MG63 (cell line): ENCODE results near the gene MRFAP1. TPM values are rescaled to one million over a fixed set of nuclear protein-coding genes. Genes with fewer than 3 reads are reported as not detected.
"Not testable (repeated sequence)": the region's sequence is repeated elsewhere in the genome, so short reads cannot be mapped to it uniquely, and the experiment has no call there.

ENCODE experiments used
- DNase-seq: peaks from one replicate; pipeline ENCODE4 v3.0.0-alpha.2; 2020
- H3K27me3 ChIP-seq: fragments of 250-450 bp; sonication (Bioruptor Pico); 2 replicates; pipeline ENCODE4 v1.5.1; 2020; ENCODE audit warnings: mild to moderate bottlenecking, moderate library complexity
- H3K36me3 ChIP-seq: fragments of 250-450 bp; sonication (Bioruptor Pico); 2 replicates; pipeline ENCODE4 v1.5.1; 2020; ENCODE audit warnings: mild to moderate bottlenecking, moderate library complexity
- H3K4me3 ChIP-seq: fragments of 250-450 bp; sonication (Bioruptor Pico); 2 replicates; pipeline ENCODE4 v1.5.1; 2020; ENCODE audit warnings: mild to moderate bottlenecking, moderate library complexity
- H3K9me3 ChIP-seq: fragments of 250-450 bp; sonication (Bioruptor Pico); 2 replicates; pipeline ENCODE4 v1.5.1; 2020; ENCODE audit warnings: mild to moderate bottlenecking, moderate library complexity
- total RNA-seq: library from RNA; depleted of rRNA; stranded (reverse); fragments of >200 nt; shearing (Covaris generic); gene quantifications from 2 replicates; pipeline ENCODE4 v1.2.3, GENCODE V29; 2014; ENCODE audit warnings: low replicate concordance

MRFAP1 gene
- total RNA-seq, 1 experiment from 2014 or later = 155 TPM

DNA sequence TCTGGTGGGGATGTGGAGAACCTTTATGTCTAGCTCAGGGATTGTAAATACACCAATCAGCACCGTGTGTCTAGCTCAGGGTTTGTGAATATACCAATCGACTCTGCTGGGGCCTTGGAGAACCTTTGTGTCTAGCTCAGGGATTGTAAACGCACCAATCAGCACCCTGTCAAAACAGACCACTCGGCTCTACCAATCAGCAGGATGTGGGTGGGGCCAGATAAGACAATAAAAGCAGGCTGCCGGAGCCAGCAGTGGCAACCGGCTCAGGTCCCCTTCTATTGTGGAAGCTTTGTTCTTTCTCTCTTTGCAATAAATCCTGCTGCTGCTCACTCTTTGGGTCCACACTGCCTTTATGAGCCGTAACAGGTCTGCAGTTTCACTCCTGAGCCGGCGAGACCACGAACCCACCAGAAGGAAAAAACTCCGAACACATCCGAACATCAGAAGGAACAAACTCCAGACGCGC is 32.7 kb downstream of the MRFAP1 start:
- not testable (repeated sequence) for DNase-seq, H3K27me3 ChIP-seq, H3K9me3 ChIP-seq, H3K36me3 ChIP-seq
- H3K4me3 ChIP-seq = peak overlapping the region; percentile 59

DNA sequence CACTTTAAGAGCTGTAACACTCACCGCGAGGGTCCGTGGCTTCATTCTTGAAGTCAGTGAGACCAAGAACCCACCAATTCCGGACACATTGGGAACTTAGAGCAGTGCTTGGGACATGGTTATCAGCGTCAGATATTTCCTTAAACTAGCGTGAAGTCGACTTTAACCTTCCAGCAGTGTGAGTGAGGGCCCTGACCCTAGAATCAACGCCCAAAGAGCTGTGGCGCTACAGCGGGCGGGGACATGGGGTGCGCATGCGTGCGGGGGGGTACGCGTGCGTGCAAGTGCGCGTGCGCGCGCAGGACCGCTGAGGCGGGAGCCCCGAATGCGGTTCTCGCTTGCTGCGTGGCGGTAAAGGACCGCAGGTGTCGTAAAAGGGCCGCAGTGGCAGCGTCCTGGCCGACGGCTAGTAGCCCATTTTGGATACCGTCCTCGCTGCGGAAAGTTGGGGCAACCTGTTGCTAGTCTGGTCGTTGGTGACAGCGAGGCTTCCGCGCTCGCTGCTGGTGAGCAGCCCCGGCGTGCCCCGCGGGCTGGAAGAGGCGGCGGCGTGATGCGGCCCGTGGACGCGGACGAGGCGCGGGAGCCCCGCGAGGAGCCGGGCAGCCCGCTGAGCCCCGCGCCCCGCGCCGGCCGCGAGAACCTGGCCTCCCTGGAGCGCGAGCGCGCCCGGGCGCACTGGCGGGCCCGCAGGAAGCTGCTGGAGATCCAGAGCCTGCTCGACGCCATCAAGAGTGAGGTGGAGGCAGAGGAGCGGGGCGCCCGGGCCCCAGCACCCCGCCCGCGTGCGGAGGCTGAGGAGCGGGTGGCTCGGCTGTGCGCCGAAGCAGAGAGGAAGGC is 33.4 kb downstream of the MRFAP1 start:
- Histone ChIP-seq H3K9me3 (no peaks in the 10 kb centered on the region), H3K36me3 (peaks cover 8% of the 10 kb centered on the region)
- peak; percentile 93 for DNase-seq

GRCh38 chr4:6674500-6675149 is 34.1 kb downstream of the MRFAP1 start:
- Histone ChIP-seq H3K9me3 (no peaks in the 10 kb centered on the region), H3K4me3 (peak overlapping the region; percentile 59)
- no peak for DNase-seq

More for the DNA sequence above, 33.4 kb downstream of the MRFAP1 start:
- Histone ChIP-seq H3K27me3 (no peaks in the 10 kb centered on the region), H3K4me3 (peak overlapping the region; percentile 59)

DNA sequence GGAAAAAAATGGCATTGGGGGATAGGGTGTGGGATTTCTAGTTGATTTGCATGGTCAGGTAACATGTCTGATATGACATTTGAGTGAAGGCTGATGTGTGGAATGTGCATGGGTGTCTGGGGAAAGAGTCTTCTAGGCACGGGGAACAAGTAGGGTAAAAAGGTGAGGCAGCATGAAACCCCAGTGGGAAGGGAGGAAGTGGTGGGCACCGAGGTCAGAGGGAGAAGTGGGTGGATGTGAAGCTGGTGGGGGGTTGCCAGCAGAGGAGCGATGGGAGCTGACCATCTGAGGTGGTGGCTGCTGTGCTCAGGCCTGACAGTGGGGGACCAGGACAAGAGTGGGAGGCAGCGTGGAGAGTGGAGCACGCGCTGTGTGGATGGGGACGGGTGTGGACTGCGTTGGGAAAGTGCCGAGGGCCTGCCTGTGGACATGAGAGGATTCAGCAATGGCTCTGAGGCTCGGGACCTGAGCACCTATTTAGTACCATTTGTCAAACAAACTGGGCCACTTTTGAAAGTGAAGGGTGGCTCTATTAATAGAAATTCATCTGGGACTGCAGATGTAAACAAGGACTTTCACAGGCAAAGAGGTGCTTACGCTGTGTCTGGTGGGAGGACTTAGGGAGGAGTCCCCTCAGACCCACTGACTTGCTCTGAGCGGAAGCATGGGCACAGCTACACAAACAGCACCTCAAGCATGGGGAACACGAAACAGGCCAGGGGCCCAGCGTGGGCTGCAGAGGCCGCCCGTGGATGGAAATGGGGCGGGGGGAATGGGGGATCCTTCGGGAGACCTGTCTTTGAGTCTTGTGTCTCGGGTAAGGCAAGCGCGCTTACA is 36.5 kb downstream of the MRFAP1 start:
- peaks cover 8% of the 10 kb centered on the region for H3K36me3 ChIP-seq
- H3K27me3 ChIP-seq = no peaks in the 10 kb centered on the region
- no peak overlapping the region for H3K4me3 ChIP-seq
- DNase-seq = no peak
- no peaks in the 10 kb centered on the region for H3K9me3 ChIP-seq

More at GRCh38 chr4:6674500-6675149, 34.1 kb downstream of the MRFAP1 start:
- Histone ChIP-seq H3K36me3 (peaks cover 8% of the 10 kb centered on the region), H3K27me3 (no peaks in the 10 kb centered on the region)

GRCh38 chr4:6680372-6681034 is 40.0 kb downstream of the MRFAP1 start:
- DNase-seq = no peak

DNA sequence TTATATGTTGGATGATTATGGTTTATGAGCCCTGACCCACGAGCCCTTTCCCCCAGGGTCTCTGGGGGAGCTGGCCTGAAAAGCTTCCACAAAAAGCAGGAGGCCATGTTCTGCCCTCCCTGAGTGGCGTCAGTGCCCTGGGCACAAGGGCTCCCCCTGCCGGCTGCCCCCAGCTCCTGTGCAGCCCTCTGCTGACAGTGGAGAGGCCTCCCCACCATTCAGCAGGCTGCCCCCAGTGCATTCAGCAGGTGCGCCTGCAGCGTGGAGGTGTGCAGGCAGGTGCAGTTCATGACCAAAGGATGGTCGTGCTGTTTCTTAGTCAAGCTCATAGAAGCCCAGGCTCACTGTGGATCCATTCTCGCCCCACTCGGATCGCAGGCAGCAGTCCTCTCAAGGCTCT is 40.7 kb downstream of the MRFAP1 start:
- DNase-seq = no peak
- Histone ChIP-seq H3K4me3 (no peak overlapping the region), H3K36me3 (peaks cover 2% of the 10 kb centered on the region), H3K9me3 (no peaks in the 10 kb centered on the region), H3K27me3 (no peaks in the 10 kb centered on the region)

More at GRCh38 chr4:6680372-6681034, 40.0 kb downstream of the MRFAP1 start:
- no peaks in the 10 kb centered on the region for H3K27me3 ChIP-seq
- peaks cover 7% of the 10 kb centered on the region for H3K36me3 ChIP-seq
- H3K9me3 ChIP-seq = no peaks in the 10 kb centered on the region
- no peak overlapping the region for H3K4me3 ChIP-seq

- H3K36me3 ChIP-seq = no peaks in the 10 kb centered on the region
- H3K4me3 ChIP-seq = no peak overlapping the region
- DNase-seq = no peak
- no peaks in the 10 kb centered on the region for H3K9me3 ChIP-seq
- no peaks in the 10 kb centered on the region for H3K27me3 ChIP-seq
These were observed 42.5 kb downstream of the MRFAP1 start for GRCh38 chr4:6682862-6683590.

GRCh38 chr4:6684656-6685055 is 44.2 kb downstream of the MRFAP1 start:
- Histone ChIP-seq H3K36me3 (no peaks in the 10 kb centered on the region), H3K27me3 (no peaks in the 10 kb centered on the region), H3K9me3 (no peaks in the 10 kb centered on the region), H3K4me3 (no peak overlapping the region)
- DNase-seq = no peak

- H3K27me3 ChIP-seq = no peaks in the 10 kb centered on the region
- no peaks in the 10 kb centered on the region for H3K36me3 ChIP-seq
- H3K4me3 ChIP-seq = no peak overlapping the region
- no peak for DNase-seq
- H3K9me3 ChIP-seq = no peaks in the 10 kb centered on the region
These were observed 45.8 kb downstream of the MRFAP1 start for GRCh38 chr4:6686104-6686787.

- H3K9me3 ChIP-seq = no peaks in the 10 kb centered on the region
- DNase-seq = no peak
- H3K4me3 ChIP-seq = no peak overlapping the region
- no peaks in the 10 kb centered on the region for H3K27me3 ChIP-seq
- no peaks in the 10 kb centered on the region for H3K36me3 ChIP-seq
These were observed 47.7 kb downstream of the MRFAP1 start for GRCh38 chr4:6687947-6688878.

DNA sequence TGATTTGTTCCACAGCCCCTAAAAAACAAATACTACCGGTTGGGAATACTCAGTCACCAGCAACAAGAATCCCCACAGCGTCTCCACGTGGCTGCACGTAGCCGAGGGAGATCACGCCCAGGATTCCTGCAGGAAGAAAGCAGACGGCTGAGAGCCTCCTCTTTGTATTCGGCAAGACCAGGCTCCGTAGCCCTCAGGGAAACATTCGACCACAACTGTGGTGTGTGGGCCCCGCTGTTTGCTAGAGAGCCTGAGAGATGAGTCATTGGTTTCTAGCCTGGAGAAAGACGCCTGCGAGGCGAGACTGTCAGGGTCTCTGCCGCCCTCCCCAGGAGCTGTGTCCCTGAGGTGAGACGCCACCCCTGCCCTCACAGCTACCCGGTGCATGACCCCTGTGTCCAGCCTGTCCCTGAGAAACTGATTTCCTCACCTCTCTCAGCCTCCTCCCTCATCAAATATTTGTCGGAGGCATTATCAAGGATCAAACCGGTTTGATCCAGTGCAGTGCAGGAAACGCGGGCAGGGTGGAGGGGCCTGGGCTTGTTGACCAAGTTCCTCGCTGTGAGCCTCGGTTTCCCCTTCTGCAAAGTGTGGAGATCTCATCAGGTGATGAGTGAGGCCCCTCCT is 48.5 kb downstream of the MRFAP1 start:
- Histone ChIP-seq H3K27me3 (no peaks in the 10 kb centered on the region), H3K4me3 (no peak overlapping the region), H3K36me3 (no peaks in the 10 kb centered on the region), H3K9me3 (no peaks in the 10 kb centered on the region)
- peak; percentile 58 for DNase-seq

GRCh38 chr4:6689506-6689960 is 49.0 kb downstream of the MRFAP1 start:
- no peaks in the 10 kb centered on the region for H3K36me3 ChIP-seq
- H3K27me3 ChIP-seq = no peaks in the 10 kb centered on the region
- no peaks in the 10 kb centered on the region for H3K9me3 ChIP-seq
- no peak for DNase-seq
- H3K4me3 ChIP-seq = no peak overlapping the region
